CD4-positive, alpha-beta T cell treated with Interleukin-15 for 1 hour (primary cell): ENCODE data around the gene SRBD1.

Experiments
- DNase-seq: peaks from one replicate; pipeline ENCODE4 v3.0.0-alpha.2; 2020

The SRBD1 gene

DNA sequence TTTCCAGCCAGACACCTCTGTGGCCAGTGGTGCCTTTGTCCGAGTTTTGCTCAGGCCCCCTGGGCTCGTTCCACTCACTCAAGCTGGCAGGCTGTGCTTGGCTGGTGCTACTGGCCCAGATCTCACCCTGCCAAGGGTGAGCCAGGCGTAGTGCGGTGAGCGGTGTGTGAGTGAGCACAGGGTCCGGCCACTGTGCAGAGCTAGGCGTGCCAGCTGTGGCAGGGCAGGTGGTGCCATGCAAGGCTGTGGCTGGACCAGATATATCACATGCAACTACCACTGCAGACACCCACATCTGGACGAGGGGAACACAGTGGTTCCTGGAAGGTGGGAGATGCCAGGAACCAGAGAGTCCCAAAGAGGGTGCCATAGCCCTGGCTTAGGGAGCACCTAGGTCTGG, 70.1 kb downstream of the SRBD1 start:
- no peak for DNase-seq

DNA sequence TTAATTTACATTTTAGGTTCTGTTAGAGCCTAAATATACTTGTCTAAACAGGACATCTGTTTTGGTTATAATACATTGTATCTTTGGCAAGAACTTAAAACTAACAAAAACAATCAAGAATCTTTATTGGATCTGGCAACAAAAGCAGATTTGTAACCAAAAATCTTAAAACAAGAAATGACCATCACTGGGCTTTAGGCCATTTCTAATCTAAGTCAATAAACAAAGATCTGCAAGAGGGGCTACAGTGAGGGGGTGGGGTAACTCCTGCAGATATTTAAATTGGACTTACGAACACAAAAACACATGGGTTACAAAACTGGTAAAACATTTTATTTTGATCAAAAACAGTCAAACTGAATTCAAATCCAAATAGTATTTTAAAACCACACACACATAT, 77.3 kb downstream of the SRBD1 start:
- no peak for DNase-seq

DNA sequence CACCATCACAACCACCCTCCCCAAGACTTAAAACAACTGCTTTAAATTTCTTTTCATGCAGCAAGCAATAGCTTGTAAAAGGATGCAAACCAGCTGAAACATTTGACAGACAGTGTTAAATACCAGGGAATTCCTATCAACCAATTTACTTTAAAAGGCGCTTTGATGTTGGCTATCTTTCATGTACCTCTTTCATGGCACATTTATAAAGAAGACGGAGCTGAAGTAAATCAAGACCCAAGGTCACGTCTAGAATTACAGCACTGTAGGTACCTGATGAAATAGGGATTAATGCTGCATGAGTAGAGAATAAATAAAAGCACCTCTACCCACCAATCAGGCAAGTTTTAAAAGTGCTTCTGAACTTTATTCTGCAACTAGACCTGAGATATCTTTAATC, 78.9 kb downstream of the SRBD1 start:
- DNase-seq = no peak

- no peak for DNase-seq
Observed at GRCh38 chr2:45524016-45524415, 87.1 kb downstream of the SRBD1 start.

- no peak for DNase-seq
Observed at GRCh38 chr2:45518546-45518945, 92.5 kb downstream of the SRBD1 start.

- DNase-seq = no peak
Observed at GRCh38 chr2:45510701-45511420, 100.2 kb downstream of the SRBD1 start.

GRCh38 chr2:45506756-45507155, 104.3 kb downstream of the SRBD1 start:
- DNase-seq = no peak

DNA sequence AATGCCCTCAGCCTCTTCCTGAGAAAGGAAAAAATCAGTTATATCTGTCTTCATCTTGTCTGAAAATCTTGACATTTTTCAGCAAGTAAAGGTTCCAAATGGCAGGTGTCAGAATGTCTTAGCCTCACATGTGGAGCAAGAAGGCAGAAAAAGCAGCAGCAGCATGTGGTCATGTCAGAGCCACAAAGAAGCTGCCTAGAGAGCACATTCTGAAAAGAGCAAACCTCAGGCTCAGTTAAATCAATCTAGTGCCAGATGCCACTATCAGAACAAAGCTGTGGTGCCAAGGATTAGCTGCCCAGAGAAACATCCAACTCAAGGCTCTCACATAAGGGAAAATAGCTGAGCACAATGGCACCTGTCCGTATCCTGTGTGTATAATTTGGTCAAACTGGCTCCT, 105.9 kb downstream of the SRBD1 start:
- DNase-seq = no peak

DNA sequence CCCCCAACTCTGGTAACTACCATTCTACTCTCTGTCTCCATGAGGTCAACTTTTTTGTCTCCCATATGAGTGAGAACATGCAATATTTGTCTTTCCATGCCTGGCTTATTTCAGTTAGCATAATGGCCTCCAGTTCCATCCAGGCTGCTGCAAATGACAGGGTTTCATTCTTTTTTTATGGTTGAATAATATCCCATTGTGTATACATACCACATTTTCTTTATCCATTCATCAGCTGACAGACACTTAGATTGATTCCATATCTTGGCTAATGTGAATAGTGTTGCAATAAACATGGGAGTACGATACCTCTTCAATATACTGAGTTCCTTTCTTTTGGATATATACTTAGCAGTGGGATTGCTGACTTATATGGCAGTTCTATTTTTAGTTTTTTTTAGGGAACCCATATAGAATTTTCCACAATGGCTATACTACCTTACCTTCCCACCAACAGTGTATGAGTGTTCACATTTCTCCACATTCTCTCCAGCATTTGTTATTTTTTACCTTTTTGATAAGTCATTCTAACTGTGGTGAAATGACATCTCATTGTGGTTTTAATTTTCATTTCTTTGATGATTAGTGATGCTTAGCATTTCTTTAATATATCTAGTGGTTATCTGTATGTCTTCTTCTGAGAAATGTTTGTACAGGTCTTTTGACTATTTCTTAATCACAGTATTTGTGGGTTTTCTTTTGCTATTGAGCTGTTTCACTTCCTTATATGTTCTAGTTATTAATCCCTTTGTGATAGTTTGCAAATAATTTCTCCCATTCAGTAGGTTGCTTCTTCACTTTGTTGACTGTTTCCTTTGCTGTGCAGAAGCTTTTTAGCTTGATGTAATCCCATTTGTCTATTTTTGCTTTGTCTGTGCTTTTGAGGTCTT, 112.2 kb downstream of the SRBD1 start:
- DNase-seq = no peak

DNA sequence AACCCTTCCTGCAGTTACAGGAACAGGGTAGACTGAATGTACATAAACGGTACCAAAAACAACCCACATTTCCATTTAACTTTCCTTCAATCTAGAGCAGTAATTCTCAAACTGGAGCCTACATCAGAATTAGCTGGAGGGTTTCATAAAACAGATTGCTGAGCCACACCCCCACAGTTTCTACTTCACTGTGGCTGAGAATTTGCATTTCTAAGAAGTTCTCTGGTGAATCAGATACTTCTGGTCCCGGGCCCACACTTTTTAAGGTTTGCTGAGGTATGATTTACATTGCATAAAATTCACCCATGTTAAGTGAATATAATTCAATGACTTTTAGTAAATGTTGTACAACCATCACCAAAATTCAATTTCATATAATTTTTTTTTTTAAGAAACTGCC, 113.7 kb downstream of the SRBD1 start:
- DNase-seq = no peak

GRCh38 chr2:45496869-45497268, 114.2 kb downstream of the SRBD1 start:
- DNase-seq = no peak

GRCh38 chr2:45494978-45495293, 116.1 kb downstream of the SRBD1 start:
- no peak for DNase-seq

DNA sequence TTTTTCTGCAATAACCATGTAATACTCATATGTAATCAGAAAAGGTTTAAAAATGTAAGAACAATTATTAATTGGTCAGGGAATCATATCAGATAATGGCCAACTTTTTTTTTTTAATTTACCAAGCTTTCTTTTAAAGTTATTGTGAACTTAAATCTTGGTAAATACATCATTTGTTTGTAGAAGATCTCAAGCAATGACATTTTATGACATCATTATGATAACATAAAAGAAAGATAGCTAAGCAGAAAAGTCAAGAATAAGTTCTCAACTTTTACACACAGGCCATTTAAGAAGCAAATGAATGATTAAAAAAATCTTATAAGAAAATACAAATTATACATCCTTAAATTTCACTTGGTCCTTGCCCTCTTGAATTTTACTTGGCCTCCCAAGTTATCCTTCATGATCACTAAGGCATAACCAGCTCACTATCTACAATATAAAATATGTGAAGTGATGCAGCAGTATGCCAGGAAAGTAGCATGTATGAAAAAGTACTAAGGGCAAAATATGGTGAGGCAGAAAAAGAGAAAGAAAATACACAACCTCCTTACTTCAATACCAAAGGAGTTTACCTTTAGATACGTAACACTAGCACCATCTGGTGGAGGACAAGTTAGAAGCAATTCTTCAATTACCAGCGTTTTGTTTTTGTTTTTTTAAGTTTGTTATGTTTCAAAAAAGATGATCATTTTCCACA, 116.6 kb downstream of the SRBD1 start:
- DNase-seq = no peak

GRCh38 chr2:45484965-45485364, 126.1 kb downstream of the SRBD1 start:
- DNase-seq = no peak

DNA sequence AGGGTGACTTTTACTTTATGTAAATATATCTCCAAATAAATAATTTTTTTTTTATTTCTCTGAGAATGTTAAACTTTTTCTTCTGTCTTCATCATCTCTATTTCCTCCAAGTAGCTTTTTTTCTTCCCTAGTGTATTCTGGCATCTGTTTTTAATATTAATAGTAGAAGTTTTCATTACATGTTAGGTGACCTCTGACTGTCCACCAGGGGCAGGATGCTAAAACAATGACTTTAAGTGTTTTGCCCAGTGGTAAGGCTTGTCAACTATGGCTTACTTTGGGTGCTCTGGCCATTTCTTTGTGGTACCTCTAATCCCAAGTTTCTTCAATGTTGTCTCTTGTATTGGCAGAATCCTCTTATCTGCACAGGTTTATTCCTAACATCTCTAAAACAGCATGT, 127.1 kb downstream of the SRBD1 start:
- DNase-seq = no peak

DNA sequence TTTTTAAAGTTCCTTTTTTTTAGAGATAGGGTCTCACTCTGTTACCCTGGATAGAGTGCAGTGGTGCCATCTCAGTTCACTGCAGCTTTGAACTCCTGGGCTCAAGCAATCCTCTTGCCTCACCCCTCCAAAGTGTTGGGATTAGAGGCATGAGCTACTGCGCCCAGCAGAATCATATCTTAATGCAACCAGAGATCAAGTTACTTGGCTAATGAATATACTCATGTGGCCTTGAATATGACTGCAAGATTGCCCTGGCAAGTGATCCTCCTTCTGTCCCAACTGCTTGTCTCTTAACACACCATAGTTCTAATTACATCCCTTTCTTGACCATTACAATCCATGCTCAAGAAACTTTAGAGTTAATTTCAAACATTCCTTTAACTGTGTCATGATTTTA, 133.5 kb downstream of the SRBD1 start:
- no peak for DNase-seq

DNA sequence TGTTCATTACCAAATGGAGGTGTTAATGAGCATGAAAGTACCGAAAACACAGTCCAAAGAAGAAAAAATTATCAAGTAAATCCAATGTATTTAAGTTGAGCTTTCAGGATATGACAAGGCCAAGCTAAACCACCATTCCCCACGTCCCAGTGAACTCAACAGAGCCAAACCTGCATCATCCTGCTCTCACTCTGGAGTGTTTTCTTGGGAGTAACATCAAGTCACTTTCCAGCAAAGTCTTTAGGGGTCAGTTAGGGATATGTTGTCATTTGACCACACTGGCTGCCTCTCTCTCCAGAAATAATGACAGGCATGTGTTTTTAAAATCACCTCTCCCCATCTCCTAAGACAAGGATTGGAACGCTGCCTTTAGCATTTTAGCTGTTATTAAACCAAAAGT, 140.5 kb downstream of the SRBD1 start:
- DNase-seq = no peak

DNA sequence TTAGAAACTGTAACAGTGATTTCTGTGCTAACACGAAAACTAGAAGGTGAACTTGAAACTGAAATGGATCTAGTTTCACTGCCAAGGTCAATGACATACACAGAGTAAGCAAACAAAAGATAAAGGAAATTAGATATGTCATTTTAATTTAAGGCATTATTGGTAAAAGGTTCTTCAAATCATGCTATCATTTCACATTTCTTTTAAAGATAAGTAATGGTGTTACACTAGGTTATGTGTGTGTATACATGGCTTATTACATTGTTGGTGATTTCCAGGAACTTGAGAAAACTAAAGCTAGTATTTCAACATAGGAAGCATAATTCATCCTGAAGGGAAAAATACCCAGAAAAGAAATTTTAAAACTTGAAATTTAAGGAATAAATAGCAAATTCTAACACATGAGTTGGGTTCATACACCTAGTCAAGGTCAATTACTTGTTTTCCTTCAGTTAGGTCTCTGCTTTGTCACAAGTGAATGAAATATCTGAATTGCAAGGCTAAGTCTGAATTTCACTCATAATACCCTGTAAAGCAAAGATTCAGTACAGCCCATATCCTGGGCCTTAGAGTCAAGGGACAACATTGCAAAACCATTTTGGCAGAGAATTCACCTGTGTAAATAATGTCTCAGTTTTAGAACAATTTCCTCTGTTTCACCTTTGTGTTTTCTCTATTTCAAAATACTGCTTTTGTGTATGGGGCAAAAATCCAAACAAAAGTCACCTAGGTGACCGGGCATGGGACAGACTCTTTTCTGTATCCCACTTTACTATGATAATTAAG, 141.6 kb downstream of the SRBD1 start:
- DNase-seq = no peak

DNA sequence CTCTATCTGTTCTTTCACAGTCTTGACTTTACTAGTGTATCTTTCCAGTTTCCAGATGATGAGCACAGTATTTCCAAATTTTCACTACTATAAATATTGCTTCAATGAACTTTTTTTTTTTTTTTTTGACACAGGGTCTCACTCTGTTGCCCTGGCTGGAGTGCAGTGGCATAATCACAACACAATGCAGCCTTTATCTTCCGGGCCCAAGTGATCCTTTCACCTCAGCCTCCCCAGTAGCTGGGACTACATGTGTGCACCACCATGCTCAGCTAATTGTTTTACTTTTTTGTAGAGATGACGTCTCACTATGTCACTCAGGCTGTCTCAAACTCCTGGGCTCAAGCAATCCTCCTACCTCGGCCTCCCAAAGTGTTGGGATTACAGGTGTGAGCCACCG, 142.8 kb downstream of the SRBD1 start:
- DNase-seq = no peak

DNA sequence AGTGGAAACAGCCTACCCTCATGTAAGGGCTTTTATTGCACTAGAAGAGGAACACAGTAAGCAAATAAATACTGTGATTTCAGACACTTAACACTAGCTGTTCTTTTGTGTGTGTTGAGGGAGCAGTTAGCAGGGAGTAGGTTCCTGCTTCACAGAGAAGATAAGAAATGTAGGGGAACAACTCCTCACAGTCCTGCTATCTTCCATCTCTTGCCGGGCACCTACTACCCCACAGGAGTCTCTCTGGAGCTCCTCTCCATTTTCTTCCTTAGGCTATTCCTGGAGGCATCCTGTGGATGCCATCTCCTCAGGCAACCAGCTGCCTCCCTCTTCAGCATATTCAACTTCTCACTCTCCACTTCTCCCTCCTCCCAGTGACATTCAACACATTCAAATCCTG, 145.0 kb downstream of the SRBD1 start:
- DNase-seq = no peak

DNA sequence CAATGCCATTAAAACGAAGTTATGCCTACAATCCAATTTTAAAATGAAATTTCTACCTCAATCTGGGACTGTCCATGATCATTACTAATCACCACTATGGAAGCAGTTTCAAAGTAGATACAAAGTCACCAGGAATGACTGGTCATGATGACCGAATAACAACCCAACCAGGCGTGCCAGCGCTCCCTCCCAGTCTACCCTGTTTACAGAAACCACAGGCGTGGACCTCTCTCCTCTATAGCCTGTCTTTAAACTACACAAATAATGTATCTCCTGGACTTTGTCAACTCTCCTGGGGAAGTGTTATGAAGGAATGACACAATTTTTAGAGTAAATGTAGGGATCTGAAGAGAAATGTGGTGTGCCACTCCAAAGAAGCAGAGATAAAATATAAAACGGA, 150.2 kb downstream of the SRBD1 start:
- no peak for DNase-seq

DNA sequence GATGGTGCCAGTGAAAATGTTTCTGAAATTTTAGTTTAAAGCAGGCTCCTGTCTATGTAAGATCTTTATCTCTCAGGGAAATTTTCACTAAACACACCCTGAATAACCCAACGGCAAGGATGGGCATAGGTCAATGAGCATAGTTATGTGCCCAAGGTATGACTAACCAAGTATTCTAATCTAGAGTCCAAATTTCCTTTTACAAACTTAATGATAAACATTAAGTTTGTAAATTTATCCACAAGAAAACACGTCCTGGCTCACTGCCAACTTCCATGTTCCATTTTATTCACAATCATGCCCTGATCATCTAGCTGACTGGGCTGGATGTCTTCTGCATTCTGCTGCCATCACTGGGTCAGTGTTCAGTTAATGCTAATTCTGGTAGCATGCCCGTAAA, 151.2 kb downstream of the SRBD1 start:
- DNase-seq = no peak

GRCh38 chr2:45458909-45459563, 152.0 kb downstream of the SRBD1 start:
- no peak for DNase-seq
